NCI-H345 (cell line): ENCODE results near the gene SLIRP.
A peak's percentile ranks its signal among the peaks of the same experiment; 100 is the strongest.
"Not testable (repeated sequence)": the region's sequence is repeated elsewhere in the genome, so short reads cannot be mapped to it uniquely, and the experiment has no call there.

ENCODE experiments used
- DNase-seq: peaks from one replicate; lab custom pipeline; 2025; lab: John Stamatoyannopoulos, UW

SLIRP gene

DNA sequence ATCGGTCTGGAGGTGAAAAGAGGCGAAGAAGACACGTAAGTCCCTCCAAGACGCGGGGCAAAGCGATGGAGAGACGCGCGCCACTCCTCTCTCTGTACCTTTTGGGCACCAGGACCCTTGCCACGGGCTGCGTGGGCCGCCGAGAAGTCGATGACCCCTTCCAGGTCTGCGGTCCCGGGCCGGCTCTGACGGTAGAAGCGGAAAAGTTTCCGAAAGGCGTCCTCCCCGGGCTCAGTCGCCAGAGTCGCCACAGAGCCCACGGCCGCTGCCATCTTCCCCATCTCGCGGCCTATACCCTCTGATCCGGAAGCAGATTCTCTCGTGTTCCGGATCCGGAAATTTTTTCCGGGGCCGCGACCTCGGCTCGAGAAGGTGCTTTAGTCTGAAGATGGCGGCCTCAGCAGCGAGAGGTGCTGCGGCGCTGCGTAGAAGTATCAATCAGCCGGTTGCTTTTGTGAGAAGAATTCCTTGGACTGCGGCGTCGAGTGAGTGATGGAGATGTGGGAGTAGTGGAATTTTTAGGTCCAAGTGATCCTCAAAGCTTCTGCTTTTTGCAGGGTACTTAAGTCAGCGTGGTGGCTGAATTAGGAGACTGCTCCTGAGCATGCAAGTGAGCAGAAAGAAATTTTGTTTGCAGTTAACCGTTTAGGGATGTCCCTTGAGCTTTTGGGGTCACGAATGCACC is at the start of gene SLIRP, which contains the start of gene ALKBH1:
Gene SLIRP, plus strand, starts transcription at position 380 of the 685 bp plus-strand sequence. Its CDS starts 9 bp downstream, at position 389.
Gene ALKBH1, minus strand, starts transcription at position 300 of the 685 bp plus-strand sequence. Its CDS starts 19 bp downstream, at position 281.
- peak; percentile 90 for DNase-seq

DNA sequence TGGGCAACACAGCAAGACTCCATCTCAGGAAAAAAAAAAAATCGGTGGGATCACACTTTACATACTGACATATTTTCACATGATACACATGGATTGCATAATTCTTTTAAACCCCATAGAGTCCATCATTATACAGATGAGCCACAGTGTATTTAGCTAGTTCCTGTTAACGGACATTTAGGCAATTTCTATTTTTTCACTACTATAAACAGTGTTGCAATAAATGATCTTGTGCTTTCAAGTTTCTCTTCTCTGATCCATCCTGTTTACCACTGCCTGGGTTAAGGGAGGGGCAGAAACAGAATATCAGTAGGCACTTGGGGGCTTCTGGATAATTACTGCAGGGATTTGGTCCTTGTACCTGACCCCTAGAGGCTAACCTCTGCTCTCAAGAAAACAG is 48.1 kb upstream of the SLIRP start:
- no peak for DNase-seq

DNA sequence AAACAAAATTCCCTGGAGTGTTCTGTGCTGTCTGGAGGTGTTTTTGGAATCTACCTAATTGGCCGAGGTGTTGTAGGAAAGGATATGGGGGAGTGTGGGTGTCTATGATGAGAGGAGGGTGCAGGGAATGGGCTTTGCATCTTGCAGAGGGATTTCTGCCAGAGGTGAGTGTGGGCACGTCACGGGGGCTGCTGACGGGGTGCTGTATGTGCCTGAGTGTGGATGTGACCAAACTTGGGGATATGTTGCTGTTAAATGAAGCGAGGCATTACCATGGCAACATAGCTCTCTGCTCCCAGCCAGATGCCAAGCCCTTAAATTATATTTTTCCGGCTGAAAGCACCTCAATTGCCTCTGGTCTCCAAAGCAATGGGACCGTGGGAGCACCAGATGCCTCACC is 47.1 kb upstream of the SLIRP start:
- peak; percentile 91 for DNase-seq

DNA sequence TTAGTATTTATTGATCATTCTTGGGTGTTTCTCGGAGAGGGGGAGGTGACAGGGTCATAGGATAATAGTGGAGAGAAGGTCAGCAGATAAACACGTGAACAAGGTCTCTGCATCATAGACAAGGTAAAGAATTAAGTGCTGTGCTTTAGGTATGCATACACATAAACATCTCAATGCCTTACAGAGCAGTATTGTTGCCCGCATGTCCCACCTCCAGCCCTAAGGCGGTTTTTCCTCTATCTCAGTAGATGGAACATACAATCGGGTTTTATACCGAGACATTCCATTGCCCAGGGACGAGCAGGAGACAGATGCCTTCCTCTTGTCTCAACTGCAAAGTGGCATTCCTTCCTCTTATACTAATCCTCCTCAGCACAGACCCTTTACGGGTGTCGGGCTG is 46.3 kb upstream of the SLIRP start:
- not testable (repeated sequence) for DNase-seq

DNA sequence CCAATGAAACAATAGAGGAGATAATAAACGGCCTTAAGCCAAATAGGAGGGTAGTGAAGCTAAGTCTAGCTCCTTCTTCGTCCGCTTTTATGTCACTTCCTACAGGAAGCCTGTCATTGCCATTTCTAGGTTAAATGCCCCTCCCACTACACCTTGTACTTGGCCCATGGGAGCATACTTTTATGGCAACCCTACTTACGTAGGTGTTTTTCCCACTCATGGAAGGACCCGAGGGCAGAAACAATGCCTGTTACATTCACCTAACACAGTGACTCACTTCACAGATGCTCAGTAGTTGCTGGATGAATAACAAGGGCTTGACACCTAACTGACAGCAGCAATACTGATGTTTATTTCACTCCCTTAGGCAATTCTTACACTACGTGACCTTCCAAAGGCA is 44.6 kb upstream of the SLIRP start:
- no peak for DNase-seq

DNA sequence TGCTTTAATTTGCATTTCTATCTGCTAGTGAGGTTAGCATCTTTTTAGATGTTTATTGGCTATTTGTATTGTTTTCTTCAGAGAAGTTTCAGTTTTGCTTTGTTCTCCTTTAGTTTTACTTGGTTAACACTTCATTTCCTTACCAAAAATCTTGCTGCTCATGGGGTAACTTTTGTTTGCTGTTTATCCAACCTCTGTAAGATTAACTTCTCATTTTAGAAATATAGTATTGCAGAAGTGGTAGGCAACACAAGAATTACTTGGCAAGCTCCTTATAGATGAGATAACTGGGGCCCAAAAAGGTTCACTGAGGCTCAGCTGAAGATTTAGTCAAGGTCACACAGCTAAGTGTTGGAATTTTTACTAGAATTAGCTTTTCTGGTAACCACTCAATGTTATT is 40.6 kb upstream of the SLIRP start:
- DNase-seq: no peak

DNA sequence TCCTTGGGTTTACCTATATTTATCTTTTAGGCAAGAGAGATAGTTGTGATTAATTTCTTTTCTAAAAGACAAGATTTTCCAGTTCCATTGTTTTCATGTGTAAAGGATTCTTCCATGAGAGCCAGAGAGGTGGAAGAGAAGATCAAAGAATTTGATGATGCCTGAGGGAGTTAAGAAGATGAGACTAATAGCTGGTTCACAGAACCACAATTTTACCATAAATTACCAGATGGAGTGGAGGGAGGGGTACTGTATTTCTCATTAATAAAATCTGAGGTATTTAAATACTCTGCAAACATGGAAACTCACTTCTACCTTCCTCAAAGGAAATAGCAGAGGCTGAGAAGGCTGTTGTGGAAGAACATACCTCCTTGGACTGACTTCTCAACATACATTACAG is 34.7 kb upstream of the SLIRP start:
- DNase-seq: no peak

DNA sequence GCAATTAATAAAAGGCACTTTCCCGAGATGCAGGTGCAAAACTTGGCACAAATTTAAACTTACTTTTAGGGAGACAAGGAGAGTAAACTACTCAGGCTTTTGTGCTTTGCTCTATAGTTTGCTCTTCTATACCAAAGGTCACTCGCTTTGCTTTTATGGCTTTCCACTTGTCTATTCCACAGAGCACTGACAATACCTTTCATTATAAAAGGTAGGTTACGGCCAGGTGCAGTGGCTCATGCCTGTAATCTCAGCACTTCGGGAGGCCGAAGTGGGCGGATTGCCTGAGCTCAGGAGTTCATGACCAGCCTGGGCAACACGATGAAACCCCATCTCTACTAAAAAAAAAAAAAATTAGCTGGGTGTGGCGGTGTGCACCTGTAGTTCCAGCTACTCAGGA is 33.0 kb upstream of the SLIRP start:
- DNase-seq: peak; percentile 50

DNA sequence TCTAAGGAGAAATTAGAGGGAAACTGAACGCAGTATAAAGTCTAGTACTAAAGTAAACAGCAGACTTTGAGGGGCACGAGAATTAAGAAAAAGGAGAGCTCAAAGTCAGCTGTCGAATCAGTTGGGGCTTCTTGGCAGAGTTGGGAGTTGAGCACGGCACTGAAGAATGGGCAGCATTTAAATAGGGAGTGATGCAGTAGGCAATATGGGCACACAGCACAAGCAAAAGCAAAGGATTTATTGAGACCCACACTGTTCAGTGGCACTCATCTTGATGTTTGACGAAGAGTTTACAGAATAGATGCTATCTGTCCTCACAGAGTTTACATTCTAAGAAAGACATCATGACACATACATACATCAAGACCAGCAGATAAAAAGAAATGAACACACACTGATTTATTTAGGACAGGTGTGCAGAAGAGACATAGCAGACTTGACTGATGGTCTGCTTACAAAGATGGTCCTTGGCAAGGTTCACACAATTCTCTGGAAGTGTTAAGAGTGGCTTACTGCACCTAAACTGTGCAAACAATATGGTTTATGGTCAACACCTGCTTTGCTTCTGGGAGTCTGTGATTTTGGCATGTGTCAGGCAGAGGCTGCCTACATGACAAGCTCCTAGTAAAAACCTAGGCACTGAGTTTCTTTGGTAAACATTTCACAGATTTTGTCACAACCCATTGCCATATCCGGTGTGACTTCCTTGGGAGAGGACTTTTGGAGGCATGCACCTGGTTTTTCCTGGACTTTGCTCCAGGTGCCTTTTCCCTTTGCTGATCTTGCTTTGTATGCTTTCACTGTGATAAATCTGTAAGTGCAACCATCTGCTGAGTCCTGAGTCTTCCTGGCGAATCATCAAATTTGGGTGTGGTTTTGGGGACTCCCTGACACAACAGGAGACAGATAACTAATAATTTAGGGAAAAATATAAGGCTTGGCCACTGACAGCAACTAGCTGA is 26.4 kb upstream of the SLIRP start:
- peak; percentile 38 for DNase-seq

DNA sequence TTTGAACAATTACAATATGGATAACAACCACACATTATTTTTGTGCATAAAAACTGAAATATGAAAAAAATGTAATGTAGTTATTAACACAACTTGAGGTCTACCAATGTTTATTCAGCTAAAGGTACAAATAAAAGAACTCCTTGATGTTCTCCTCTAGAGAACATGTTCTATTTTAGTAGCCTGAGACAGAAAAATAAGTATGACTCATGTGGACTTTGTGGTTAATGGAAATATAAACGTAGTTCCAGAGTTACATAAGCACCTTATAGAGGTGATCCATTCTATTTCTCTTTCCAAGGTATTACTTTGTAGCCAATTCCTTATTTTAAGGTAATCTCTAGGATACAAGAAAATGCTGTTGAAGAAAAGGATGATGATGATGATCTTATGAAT is 25.7 kb upstream of the SLIRP start:
- no peak for DNase-seq

DNA sequence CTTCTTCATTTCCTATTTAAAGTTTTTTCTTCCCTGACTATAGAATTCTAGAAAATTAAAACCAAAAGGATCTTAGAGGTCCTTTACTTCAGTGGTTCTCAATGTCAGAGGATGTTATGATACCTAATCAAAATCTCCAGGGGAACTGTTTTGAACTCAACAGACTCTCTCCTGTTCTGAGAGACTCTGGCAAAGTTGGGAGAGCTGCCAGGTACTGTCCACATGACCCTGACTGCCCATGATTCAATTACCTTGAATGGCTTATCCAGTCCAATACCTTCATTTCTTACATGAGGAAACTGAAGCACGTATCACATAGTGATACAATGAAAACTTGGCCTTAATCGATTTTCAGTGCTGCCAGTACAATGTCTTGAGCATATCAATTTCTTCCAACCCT is 16.6 kb upstream of the SLIRP start:
- no peak for DNase-seq

DNA sequence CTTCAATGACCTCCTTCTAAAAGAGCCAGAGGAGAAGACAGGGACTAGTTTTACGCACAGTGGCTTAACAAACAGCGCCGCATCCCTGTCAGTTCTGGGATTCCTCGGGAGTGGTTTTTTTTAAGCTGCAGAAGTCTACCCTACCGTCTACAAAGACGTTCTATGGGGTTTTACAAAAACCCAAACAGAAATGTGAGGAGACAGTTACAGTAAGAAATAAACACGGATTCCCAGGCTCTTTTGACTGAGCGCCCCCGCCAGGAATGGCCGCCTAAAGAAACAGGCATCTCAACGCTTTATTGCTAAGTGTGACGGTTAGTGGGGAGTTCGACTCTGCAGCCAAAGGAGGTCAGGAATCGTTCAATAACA is 564 bp upstream of the SLIRP start:
- DNase-seq: peak; percentile 12

DNA sequence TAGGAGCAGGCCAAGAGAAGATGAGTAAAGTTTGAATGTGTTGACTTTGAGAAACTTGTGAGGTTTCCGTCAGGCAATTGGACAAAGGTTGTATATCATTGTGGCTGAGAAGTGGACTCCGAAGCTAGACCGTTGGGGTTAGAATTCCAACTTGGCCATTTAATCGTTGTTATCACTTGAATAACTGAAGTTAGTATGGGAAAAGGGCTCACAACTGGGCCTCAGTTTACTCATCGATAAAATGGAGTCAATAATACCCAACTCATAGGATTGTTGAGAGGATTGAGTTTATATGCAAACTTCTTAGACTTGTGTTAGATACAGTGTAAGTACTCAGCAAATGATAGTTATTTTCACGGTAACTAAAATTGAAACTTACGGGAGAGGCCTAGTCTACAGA is 846 bp downstream of the SLIRP start:
- no peak for DNase-seq

DNA sequence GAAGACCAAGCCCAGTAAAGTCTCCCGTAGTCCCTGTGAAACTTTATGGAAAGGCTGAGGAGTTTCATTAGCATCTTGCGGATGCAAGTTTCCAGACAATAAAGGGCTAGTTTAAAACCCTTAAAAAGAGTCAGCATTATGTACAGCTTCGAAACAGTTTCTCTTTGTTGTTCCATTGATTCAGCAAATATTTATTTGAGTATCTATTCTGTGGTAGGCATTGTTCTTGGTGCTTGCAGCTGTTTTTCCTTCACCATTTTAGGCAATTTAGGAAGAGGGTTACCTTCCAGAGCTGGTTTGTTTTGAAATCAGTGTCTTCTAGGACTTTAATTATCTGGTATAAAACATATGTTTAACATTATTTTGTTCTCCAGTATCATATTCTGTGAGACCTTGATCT is 1.5 kb downstream of the SLIRP start:
- DNase-seq: no peak

DNA sequence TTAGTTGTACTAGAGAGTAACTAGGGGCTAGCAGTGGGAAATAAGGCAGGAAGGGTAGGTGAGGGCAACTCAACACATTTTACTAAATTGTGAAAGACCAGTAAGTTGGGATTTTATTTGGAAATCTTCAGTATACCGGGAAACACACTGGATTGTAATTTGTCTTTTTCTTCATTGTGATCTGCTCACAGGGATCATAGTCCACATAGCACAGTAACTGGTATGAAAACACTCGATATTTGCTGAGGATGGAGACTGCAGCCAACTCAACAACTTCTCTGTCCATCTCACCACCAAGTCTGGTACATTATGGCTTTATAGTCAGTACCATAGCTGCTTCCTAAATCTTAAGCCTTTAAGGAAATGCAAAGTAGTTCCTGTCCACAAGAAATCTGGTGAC is 2.5 kb downstream of the SLIRP start:
- DNase-seq: no peak

DNA sequence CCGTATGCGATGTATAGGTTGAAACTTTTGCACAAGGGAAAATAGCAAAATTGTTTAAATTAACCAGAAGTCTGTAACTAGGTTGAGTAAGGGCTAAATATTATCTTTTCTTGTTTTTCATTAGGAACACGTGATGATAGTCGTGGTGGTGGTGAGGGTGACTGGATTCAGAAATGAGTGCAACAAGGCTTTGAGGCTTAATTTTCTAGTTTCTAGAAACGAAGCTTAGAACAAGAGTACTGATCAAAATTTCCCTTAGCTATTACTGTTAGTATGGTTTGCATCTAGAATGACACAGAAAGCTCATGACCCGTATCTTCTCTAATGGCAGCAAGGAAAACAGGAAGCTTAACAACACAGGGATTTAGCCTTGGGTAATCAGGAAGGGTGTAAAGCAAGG is 7.0 kb downstream of the SLIRP start:
- DNase-seq: no peak

DNA sequence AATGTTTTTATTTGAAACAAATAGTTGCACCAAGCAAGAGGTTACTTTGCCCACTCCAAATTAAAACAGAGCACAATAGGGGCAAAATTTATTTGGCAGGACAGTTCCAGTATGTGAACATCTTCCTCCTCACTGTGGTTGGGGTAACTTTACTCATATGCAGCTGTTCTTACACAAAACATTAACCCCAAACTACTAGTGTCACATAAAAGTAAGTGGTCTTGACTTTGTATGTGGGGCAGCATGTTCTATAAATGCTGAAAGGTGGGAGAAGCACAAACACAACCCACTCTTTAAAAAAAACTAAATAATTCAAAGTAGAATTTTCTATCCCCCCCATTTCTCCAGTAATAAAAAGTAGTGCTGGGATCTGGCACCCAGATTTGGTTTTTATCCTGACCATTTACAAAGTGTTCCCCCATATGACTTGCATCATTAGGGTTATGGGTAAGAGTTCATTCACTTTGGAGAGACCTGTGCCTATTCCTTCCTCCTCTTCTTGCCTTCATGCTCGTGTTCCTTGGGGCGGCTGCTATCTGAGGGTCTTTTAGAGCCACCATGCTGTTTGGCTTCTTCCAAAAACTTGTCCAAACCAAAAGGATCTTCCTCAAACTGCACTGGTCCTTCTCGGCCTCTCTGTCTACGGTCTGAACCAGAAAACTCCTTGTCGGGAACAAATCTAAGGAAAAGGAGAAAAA is 9.9 kb downstream of the SLIRP start:
- DNase-seq: no peak

DNA sequence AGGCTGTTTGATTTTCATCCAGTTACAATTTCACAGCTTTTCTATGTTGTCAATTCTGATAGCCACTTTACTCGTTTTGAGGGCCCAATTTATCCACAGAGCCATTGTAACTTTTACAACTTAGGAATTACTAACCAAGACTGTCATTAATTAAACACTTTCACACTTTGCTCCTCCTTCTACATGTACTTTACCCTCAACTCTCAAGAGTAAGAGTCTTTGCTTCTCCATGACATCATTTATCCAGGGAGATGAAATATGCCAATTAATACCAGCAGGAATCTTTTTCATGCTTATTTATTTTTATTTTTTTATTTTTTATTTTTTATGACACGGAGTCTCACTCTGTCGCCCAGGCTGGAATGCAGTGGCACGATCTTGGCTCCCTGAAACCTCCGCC is 13.5 kb downstream of the SLIRP start:
- DNase-seq: no peak

DNA sequence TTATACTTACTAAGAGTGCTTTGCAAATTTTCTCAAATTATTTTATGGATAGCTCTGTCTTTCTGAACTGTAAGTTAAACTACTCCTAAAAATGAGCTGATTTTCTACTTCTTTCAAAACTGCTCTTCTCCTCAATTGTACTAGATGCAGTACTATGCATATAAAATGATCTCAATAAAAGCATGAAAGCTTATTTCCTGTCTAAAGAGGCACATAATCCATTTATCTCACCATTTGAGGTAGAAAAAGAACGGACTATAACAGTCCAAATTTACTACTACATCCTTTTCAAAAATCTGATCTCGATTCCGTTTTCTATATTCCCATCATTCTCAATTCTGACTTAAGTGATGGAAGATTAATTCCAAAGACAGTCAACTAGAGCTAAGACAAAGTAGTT is 14.4 kb downstream of the SLIRP start:
- DNase-seq: no peak

DNA sequence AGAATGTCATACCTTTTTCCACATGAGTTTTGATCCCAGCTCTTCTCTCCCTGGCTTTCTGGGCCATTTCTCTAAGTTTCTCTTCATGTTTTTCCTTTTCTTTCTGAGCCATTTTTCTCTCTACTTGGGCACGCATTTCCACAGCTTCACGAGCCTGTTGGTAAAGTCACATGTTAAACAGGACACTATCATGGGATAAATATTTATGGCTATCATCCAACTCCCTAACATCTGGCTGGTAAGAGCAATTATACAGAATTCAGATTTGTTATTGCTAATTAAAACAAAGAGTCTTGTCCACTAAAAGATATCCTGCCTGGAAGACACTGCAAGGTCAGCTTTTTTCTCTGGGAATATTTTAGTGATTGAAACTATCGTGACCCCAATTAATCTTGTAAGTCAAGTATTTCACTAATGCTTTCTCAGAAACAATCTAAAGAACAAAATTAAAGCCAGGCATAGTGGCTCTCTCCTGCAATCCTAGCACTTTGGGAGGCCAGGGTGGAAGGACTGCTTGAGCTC is 23.1 kb downstream of the SLIRP start:
- no peak for DNase-seq

DNA sequence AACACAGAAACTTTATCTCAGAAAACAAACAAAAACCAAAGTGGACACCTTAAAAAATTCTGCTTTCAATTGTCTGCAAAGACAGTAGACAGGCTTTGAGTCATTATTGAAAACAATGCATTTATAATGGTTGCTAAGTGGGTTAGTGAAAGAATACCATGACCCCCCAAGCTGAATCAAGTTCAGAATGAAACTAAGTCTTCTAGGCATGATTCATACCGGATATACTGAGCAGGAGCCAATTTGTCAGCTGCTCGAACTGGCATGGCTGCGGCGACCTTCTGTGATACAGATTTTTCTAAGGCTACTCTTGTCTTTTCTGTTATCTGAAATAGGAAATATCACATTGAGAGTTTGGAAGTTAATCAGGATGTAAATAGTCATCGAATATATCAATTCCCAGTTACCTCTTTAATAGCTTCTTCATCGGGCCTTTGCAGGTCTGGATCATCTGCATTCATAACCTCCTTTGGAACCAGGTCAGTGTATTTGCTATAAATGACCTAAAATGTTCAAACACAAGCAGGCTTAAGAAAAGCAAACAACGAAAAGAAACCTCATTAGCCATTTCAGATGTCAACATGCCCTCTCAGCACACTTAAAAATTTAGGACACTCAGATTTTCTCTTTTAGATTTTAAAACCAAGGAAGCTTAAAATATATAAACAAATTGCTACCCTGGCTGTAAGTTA is 30.8 kb downstream of the SLIRP start:
- no peak for DNase-seq

DNA sequence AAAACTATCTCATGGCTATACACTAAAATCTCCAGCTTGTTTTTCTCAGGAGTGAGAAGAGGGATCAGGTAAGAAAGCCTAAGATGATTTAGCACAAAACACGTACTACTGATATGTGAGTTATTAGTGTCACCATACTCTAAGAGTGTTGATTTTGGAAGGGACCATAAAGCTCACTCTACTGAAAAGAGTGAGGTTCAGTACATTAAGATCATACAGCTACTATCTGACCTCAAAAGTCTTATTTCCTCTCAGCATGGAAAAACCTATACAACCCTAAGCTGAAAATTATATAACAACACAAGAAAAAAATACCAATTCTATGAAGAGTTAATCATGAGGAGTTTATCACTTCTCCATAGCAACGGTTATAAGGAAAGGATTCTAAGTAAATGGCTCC is 33.5 kb downstream of the SLIRP start:
- DNase-seq: no peak
